HG03575 (cell line): ENCODE data around the gene P3R3URF.

Experiments
- ATAC-seq: cut with Tn5 transposase; IDR thresholded peaks from one replicate; pipeline ENCODE4 v1.9.1; 2021; ENCODE audit not compliant: unreplicated experiment, insufficient number of reproducible peaks, low FRiP score; ENCODE audit errors: extremely low read depth

Gene P3R3URF

GRCh38 chr1:46150085-46150484, 26.2 kb downstream of the P3R3URF start:
- no peak for ATAC-seq

DNA sequence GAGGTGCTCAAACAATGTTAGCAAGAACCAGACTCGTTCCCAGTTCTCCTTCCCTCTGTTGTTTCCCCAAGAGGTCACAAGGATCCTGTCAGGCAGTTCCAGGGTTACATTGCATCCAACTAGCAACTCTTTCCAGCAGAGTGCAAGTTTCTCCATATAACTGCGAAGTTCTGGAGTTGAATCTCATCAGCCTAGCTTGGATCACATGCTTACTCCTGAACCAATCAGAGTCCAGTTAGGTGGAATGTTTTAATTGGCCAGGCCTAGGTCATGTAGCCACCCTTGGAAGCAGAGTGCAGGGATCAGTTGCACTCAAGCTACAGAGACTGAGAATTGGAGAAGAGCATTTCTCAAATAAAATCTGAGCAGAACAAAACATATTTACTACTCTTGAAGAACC, 28.0 kb downstream of the P3R3URF start:
- ATAC-seq, result no peak

DNA sequence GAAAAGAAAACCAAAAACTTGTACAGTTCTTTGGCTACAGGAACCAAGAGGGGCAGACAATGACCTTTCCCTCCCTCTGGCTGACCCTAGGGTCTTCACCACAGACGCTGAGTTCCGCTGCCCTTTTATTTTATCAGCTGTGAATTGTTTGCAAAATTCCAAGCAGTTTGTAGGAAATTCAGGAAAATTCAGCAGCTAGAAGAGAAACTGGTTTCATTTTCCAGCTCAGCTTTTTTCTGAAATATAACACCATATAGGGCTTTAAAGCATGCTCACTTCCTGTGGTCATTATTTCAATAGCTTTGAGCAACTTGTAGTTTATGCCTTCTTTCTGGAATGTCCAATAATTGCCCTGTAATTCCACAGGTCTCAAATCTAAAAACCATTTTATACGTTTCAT, 38.4 kb downstream of the P3R3URF start:
- no peak for ATAC-seq

- ATAC-seq, result no peak
These were observed 39.6 kb downstream of the P3R3URF start for GRCh38 chr1:46136711-46137110.

GRCh38 chr1:46134660-46135331, 41.5 kb downstream of the P3R3URF start:
- ATAC-seq, result no peak

DNA sequence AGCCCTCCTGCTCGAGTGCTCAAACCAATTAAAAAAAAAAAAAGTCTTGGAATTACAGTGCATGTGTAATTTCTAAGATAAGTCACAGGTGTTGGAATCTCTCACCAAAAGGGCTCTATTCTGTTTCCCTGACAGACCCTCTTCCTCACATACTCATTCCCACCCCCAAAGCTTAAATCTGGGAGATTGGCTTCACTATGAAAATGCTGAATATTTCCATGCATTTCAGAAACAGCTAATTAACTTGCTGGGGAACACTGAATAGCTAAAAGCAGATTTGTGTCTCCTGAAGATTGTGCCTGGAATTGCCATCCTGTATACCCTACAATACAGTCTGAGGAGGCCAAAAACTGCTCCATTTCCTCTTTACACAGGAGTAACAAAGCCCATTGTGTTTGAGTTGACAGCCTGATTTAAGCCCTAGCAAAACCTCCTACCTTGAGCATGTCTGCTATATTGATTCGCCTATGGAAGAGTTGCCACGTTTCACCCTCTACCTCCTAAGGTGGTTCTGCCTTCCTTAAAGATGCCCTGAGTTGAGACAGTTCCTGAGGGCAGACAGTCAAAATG, 42.4 kb downstream of the P3R3URF start:
- no peak for ATAC-seq

- ATAC-seq, result peak; percentile 15
These were observed 43.1 kb downstream of the P3R3URF start for GRCh38 chr1:46133181-46133658.

DNA sequence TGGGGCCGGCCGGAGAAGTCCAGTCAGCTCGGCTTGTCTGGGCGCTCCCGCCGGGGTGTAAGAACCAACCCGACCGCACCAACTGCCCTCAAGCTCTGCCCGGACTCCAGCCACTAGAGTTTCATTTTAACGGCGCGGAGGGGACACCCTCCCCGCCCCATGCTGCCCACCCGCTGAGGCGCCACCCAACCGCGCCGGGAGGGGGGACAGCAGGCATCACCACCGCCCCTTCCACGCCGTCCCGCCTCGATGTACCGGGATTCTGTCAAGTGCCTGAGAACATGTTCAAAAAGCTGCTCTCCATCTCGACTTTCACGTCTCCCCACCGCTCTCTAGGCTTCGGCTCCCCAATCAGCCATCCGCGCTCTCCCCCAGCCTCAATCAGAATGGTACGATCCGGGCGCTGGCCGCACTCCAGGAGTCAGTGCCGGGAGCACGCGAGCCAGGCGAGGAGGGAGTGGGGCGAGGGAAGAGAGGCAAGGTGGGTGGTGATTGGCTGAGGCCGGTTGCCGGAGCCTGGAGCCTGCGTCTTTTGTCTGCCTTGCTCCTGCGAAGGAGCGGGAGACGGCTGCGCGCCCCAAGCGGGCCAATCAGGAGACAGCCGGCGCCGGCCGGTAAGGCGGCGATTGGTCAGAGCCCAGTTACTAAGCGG, 43.6 kb downstream of the P3R3URF start, which contains the start of gene PIK3R3:
Gene PIK3R3 (minus strand): TSS at position 101 of the 652 bp plus-strand sequence. CDS start 677 bp downstream, outside the sequence.
- ATAC-seq, result peak; percentile 50

DNA sequence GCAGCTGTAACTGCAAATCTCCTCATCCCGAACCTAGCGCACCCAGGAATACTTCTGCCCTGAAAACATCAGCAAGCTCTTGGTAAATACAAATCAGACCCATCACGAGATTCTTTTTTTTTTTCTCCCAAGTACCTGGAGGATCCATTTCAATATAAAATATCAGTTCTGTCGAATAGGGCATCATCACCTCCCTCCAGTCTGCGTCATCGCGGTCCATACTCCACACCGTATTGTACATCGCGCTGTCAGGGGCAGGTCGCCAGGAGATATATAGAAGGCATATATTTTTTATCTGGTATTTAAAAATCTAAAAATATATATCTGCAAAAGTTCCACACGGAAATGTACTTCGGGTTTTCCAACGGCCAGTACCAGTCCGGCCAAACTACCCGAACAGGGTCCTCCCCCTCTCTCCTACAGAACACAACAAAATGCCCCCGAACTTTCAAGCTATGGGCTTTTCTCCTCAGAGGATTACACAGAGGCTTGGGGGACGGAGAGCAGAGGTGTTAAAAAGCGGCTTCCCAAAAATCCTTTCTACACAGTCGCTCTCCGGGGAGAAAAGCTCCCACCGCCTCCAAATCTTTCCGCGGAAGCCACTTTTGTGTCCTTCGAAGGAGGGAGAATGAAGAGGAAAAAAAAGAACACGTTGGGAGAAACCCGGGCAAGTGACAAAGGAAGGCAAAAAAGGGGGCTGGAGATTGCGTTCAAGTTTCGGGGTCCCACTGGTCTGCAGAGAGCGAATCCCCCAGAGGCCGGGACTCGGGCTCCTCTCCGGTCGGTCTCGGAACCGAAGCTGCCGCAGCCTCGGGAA, 44.4 kb downstream of the P3R3URF start:
- no peak for ATAC-seq

DNA sequence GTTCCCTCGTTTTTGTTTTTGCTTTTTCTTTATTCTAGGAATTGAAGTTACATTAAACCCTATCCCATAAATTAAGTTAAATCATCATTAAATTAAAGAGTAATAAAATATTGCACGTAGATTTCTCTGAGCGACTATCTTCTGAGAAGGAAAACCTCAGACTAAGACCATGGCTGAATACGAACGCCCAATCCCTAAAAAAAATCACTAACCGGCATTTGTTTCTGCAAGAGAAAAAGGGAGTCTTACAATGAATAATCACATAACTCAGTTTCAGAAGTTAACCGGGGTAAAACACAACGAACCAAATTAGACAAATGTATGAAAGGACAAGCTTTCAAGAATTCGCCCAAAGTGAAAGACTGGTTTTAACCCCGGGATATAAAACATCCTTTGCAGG, 45.2 kb downstream of the P3R3URF start:
- ATAC-seq, result no peak

DNA sequence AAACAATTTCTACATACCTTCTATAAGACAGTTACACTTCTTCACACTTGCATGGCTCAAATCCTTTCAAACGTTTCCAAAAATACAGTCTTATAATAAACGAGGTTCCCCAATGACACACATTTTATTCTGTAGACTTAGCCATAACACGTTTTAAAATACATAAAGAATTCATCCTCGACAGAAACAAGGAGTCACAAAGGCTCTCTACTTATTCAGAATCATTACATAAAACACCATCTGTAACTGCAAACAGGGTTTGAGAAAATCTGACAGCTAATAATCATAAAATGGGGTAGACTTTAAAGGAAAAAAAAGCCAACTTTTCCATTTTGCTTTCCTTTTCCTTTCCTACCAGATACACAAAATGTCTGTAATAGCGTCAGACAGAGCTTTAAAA, 45.7 kb downstream of the P3R3URF start:
- ATAC-seq, result no peak

DNA sequence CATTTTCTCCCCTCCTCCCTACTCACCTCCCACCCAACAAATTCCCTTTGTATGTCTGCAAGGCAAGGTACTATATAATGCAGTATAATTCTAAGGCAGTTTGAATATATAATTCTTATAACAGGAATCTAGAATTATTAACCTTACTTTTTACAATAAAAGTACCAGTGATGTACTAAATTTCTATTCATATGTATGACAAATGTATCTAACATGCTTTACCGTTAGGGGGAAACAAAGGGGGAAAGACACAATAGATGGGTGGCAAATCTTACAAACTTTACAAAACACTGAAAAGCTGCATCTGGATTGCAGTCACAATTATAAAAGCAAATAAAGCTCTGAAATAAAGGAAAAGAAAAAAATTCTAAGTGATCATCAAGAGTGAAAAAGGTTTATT, 46.2 kb downstream of the P3R3URF start:
- no peak for ATAC-seq

DNA sequence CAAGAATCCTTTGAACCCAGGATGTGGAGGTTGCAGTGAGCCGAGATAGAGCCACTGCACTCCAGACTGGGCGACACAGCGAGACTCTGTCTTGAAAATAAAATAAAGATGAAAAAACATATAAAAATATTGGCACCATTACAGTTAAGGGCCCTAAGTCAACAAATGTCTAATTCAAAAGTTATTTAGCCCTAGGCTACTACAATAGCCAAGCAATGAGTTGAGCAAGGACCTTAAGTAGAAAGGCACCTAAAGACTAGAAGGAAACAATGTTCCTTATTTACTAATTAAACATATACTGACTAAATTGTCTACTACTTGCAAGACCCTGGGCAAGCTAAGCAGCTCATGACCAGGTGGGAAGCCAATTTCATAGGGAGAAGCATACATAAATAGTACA, 47.9 kb downstream of the P3R3URF start:
- no peak for ATAC-seq
